Activated T-helper 1 cell treated with anti-CD3 and anti-CD28 coated beads, Interleukin-12 subunit alpha, Interleukin-12 subunit beta, Interleukin-2, Interleukin-4 antibody, amounts not matched to agents 30 ng/mL and 10 ng/mL and 1 ng/mL, durations not matched to agents 14 hours and 24 hours and 36 hours (primary cell): ENCODE results near the gene KRTAP10-4. TPM values are rescaled to one million over a fixed set of nuclear protein-coding genes. Genes with fewer than 3 reads are reported as not detected.

Source experiments
- DNase-seq: peaks from one replicate; pipeline ENCODE4 v3.0.0; 2021; ENCODE audit warnings: low spot score
- H3K27ac Mint-ChIP-seq: one replicate; pipeline ENCODE4 v1.8.0; 2021; ENCODE audit warnings: mild to moderate bottlenecking, mixed read lengths
- H3K27me3 Mint-ChIP-seq: one replicate; pipeline ENCODE4 v1.8.0; 2022; ENCODE audit warnings: mild to moderate bottlenecking, moderate library complexity, mixed read lengths; ENCODE audit not compliant: insufficient read depth
- H3K36me3 Mint-ChIP-seq: one replicate; pipeline ENCODE4 v1.8.0; 2021; ENCODE audit warnings: low read depth, mixed read lengths
- H3K4me1 Mint-ChIP-seq: one replicate; pipeline ENCODE4 v1.8.0; 2021; ENCODE audit warnings: low read depth, mixed read lengths
- H3K4me3 Mint-ChIP-seq: one replicate; pipeline ENCODE4 v1.8.0; 2021; ENCODE audit warnings: mild to moderate bottlenecking, moderate library complexity, mixed read lengths
- H3K9me3 Mint-ChIP-seq: one replicate; pipeline ENCODE4 v1.8.0; 2021; ENCODE audit warnings: mixed read lengths
- intact Hi-C: fragments of 100-400 bp; cut with micrococcal nuclease; formaldehyde crosslinking; loops from one replicate; pipeline ENCODE4 v1.15.1; 2024
- total RNA-seq: library from RNA; stranded (reverse); gene quantifications from 2 replicates; pipeline ENCODE4 v1.2.3, GENCODE V29; 2022

KRTAP10-4 gene
- total RNA-seq, 1 donor from 2014 or later, result not detected

GRCh38 chr21:44618504-44618903 is 45.0 kb downstream of the KRTAP10-4 start:
- H3K27me3 Mint-ChIP-seq, result no peaks in the 10 kb centered on the region
- intact Hi-C loops, result loop anchor here (5.0 kb wide), 1 partner anchor 39 kb away; the partner anchor contains the start of gene KRTAP12-3
- H3K9me3 Mint-ChIP-seq, result peaks cover 52% of the 10 kb centered on the region
- peak overlapping the region; percentile 86 for H3K27ac Mint-ChIP-seq
- DNase-seq, result no peak
- peak overlapping the region; percentile 50 for H3K4me3 Mint-ChIP-seq
- peaks cover 30% of the 10 kb centered on the region for H3K36me3 Mint-ChIP-seq
- H3K4me1 Mint-ChIP-seq, result peaks cover 27% of the 10 kb centered on the region

DNA sequence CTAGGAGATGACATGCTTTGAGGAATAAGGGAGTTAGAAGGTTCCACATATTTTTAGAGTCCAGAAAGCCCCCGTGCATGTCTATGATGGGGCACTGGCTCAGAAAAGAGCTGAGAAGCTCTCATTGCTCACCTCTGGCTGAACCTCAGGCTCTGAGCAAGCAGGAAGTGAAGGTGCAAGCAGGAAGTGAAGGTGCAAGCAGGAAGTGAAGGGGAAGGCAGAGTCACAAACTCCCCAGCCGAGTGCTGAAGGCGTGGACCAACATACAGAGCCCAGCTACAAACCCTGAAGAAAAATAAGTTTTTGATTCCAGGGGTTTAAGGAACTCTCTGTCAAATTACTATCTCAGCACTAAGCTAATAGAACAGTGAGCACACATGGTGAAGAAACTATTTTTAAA is 45.4 kb downstream of the KRTAP10-4 start:
- H3K4me1 Mint-ChIP-seq, result peaks cover 27% of the 10 kb centered on the region
- intact Hi-C loops, result loop anchor here (5.0 kb wide), 1 partner anchor 38 kb away; the partner anchor contains the start of gene KRTAP12-3

DNA sequence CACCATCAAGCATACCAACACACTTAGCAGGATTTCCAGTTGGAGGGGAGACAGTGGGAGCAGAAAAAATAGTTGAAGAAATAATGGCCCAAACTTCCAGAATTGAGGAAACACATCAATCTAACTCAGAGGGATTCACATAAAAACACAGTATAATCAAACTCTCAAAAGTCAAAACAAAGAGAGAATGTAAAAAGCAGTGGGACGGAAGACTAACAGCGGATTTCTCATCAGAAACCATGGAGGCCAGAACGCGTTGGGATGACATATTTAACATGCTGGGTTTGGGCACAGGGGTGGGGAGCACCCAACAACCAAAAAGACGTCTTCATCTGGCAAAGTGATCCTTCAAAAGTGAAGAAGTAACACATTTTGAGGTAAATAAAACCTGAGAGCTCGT is 46.4 kb downstream of the KRTAP10-4 start:
- Mint-ChIP-seq H3K27me3 (peaks cover 4% of the 10 kb centered on the region), H3K9me3 (peaks cover 66% of the 10 kb centered on the region), H3K4me3 (no peak overlapping the region), H3K27ac (peak overlapping the region; percentile 11), H3K4me1 (peaks cover 27% of the 10 kb centered on the region), H3K36me3 (peaks cover 32% of the 10 kb centered on the region)
- no peak for DNase-seq
- intact Hi-C loops, result loop anchor here (5.0 kb wide), 1 partner anchor 37 kb away; the partner anchor contains the start of gene KRTAP12-3

More for the DNA sequence above, 45.4 kb downstream of the KRTAP10-4 start:
- Mint-ChIP-seq H3K9me3 (peaks cover 56% of the 10 kb centered on the region), H3K4me3 (peak overlapping the region; percentile 50), H3K27ac (peak overlapping the region; percentile 86), H3K27me3 (no peaks in the 10 kb centered on the region), H3K36me3 (peaks cover 30% of the 10 kb centered on the region)
- DNase-seq, result peak; percentile 50

DNA sequence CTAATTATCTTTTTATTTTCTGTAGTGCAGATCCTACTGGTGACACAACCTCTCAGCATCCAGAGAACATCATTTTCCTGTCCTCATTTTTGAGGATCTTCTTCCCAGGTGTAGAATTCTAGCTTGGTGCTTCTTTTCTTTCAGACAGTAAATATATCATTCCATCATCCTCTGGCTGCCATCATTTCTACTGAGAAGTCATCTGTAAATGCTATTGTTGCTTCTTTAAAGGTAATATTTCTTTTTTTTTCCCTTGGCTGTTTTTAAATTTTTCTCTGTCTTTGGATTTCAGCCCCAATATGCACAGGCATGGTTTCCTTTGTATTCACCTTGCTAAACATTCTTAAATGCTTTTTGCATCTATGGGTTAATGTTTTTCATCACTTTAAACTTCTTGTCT is 50.0 kb downstream of the KRTAP10-4 start:
- peaks cover 4% of the 10 kb centered on the region for H3K27me3 Mint-ChIP-seq
- intact Hi-C loops, result no loop called here
- H3K9me3 Mint-ChIP-seq, result peaks cover 60% of the 10 kb centered on the region
- no peak for DNase-seq
- H3K4me3 Mint-ChIP-seq, result no peak overlapping the region
- peaks cover 12% of the 10 kb centered on the region for H3K4me1 Mint-ChIP-seq
- no peak overlapping the region for H3K27ac Mint-ChIP-seq
- peaks cover 27% of the 10 kb centered on the region for H3K36me3 Mint-ChIP-seq

Other genes with a start within 250 kb of the KRTAP10-4 start
- gene CFAP410, start 234.3 kb upstream of the KRTAP10-4 start, total RNA-seq, result 13.3 and 17.8 TPM in 2 replicates
- 11.6 and 15.2 TPM in 2 replicates for gene TRPM2, start 220.1 kb upstream of the KRTAP10-4 start, total RNA-seq
- 1.8 and 1.9 TPM in 2 replicates for gene LRRC3, start 118.2 kb upstream of the KRTAP10-4 start, total RNA-seq
- gene KRTAP10-1, start 33.5 kb upstream of the KRTAP10-4 start, total RNA-seq, result not detected in 2 replicates
- gene KRTAP10-2, start 22.2 kb upstream of the KRTAP10-4 start, total RNA-seq, result not detected in 2 replicates
- gene KRTAP10-3, start 14.9 kb upstream of the KRTAP10-4 start, total RNA-seq, result not detected in 2 replicates
- gene KRTAP10-5, start 6.9 kb downstream of the KRTAP10-4 start, total RNA-seq, result not detected in 2 replicates
- not detected in 2 replicates for gene KRTAP10-6, start 18.8 kb downstream of the KRTAP10-4 start, total RNA-seq
- not detected in 2 replicates for gene KRTAP10-7, start 26.9 kb downstream of the KRTAP10-4 start, total RNA-seq
- gene KRTAP10-8, start 38.4 kb downstream of the KRTAP10-4 start, total RNA-seq, result not detected in 2 replicates
- not detected in 2 replicates for gene KRTAP10-9, start 53.4 kb downstream of the KRTAP10-4 start, total RNA-seq
- not detected in 2 replicates for gene KRTAP10-10, start 63.6 kb downstream of the KRTAP10-4 start, total RNA-seq
- gene KRTAP10-11, start 72.7 kb downstream of the KRTAP10-4 start, total RNA-seq, result not detected in 2 replicates
- gene KRTAP12-4, start 80.9 kb downstream of the KRTAP10-4 start, total RNA-seq, result not detected in 2 replicates
- gene KRTAP12-3, start 84.2 kb downstream of the KRTAP10-4 start, total RNA-seq, result not detected in 2 replicates
- not detected in 2 replicates for gene KRTAP12-2, start 93.2 kb downstream of the KRTAP10-4 start, total RNA-seq
- gene KRTAP12-1, start 108.4 kb downstream of the KRTAP10-4 start, total RNA-seq, result not detected in 2 replicates
- gene KRTAP10-12, start 123.4 kb downstream of the KRTAP10-4 start, total RNA-seq, result not detected in 2 replicates
- gene TSPEAR, start 137.8 kb downstream of the KRTAP10-4 start, total RNA-seq, result not detected in 2 replicates
- 137 and 151 TPM in 2 replicates for gene UBE2G2, start 228.1 kb downstream of the KRTAP10-4 start, total RNA-seq
- gene SUMO3, start 244.3 kb downstream of the KRTAP10-4 start, total RNA-seq, result 86.9 and 88.6 TPM in 2 replicates